SU-DHL-6 (cell line): ENCODE measurements around the gene FOXA1.

Experiments
- H2AFZ ChIP-seq: fragments of 200-600 bp; sonication (generic); 2 replicates; pipeline ENCODE4 v1.6.1; 2014; ENCODE audit warnings: low read depth, mild to moderate bottlenecking, moderate library complexity, mixed read lengths, antibody characterized with exemption, low read length; ENCODE audit not compliant: severe bottlenecking
- H3F3A ChIP-seq: fragments of 200-600 bp; shearing (Covaris generic); 2 replicates; pipeline ENCODE4 v1.6.0; 2016; ENCODE audit warnings: antibody characterized with exemption, mild to moderate bottlenecking; ENCODE audit not compliant: insufficient read depth
- H3K27ac ChIP-seq: fragments of 200-600 bp; sonication (generic); 2 replicates; pipeline ENCODE4 v1.5.1; 2016; ENCODE audit warnings: low read depth, mild to moderate bottlenecking, low read length, moderate library complexity, mixed read lengths
- H3K27me3 ChIP-seq: fragments of 200-600 bp; sonication (generic), shearing (Covaris generic); 2 replicates; pipeline ENCODE4 v1.6.0; 2014; ENCODE audit warnings: mild to moderate bottlenecking, low read length
- H3K36me3 ChIP-seq: fragments of 200-600 bp; sonication (generic); 2 replicates; pipeline ENCODE4 v1.6.1; 2014; ENCODE audit warnings: mild to moderate bottlenecking, low read length, mixed read lengths
- H3K4me2 ChIP-seq: fragments of 300-600, 200-600 bp; shearing (Covaris generic), sonication (generic); 2 replicates; pipeline ENCODE4 v1.6.0; 2014; ENCODE audit warnings: low read length, low read depth, mild to moderate bottlenecking; ENCODE audit not compliant: poor library complexity, severe bottlenecking
- H3K4me3 ChIP-seq: fragments of 200-600 bp; sonication (generic); 2 replicates; pipeline ENCODE4 v1.5.1; 2014; ENCODE audit warnings: antibody characterized with exemption, low read length, mild to moderate bottlenecking, mixed read lengths; ENCODE audit not compliant: insufficient read depth, poor library complexity, severe bottlenecking
- H3K79me2 ChIP-seq: fragments of 200-600 bp; sonication (generic); 2 replicates; pipeline ENCODE4 v1.6.1; 2014; ENCODE audit warnings: mild to moderate bottlenecking, low read length, moderate library complexity; ENCODE audit not compliant: insufficient read depth
- H3K9ac ChIP-seq: fragments of 200-600 bp; sonication (generic); 2 replicates; pipeline ENCODE4 v1.7.0; 2014; ENCODE audit warnings: mild to moderate bottlenecking, low read length
- H3K9me2 ChIP-seq: fragments of 200-600 bp; sonication (generic); replicated peaks from 2 replicates; pipeline ENCODE4 v1.6.1; 2014; ENCODE audit warnings: low read length; ENCODE audit not compliant: insufficient read depth
- H3K9me3 ChIP-seq: fragments of 200-600 bp; sonication (generic); 2 replicates; pipeline ENCODE4 v1.6.1; 2014; ENCODE audit warnings: low read length, mixed read lengths; ENCODE audit not compliant: insufficient read depth
- H4K20me1 ChIP-seq: fragments of 200-600 bp; sonication (generic); 2 replicates; pipeline ENCODE4 v1.6.1; 2014; ENCODE audit warnings: low read depth, mild to moderate bottlenecking, antibody characterized with exemption, low read length, moderate library complexity, mixed read lengths
- CTCF ChIP-seq: fragments of 200-600 bp; sonication (generic); IDR thresholded peaks from one replicate; pipeline ENCODE4 v1.5.1; 2017; ENCODE audit warnings: antibody characterized with exemption, mild to moderate bottlenecking, low read length, moderate library complexity; ENCODE audit not compliant: insufficient read depth, poor library complexity, severe bottlenecking
- EZH2phosphoT487 ChIP-seq: fragments of 200-600 bp; sonication (generic), shearing (Covaris generic); conservative IDR thresholded peaks from 2 replicates; pipeline ENCODE4 v1.6.1; 2018; ENCODE audit warnings: mild to moderate bottlenecking, antibody characterized with exemption, low read length, moderate library complexity, mixed read lengths

The FOXA1 gene

GRCh38 chr14:37620856-37621255 lies 25.8 kb upstream of the FOXA1 start:
- H3K27ac ChIP-seq, result no peak overlapping the region
- no peak for TF ChIP-seq EZH2phosphoT487
- no peak for TF ChIP-seq CTCF

GRCh38 chr14:37618498-37619028 lies 23.5 kb upstream of the FOXA1 start:
- Histone ChIP-seq H3K36me3 (no peaks in the 10 kb centered on the region), H3K79me2 (no peaks in the 10 kb centered on the region), H3K27ac (no peak overlapping the region), H3K9me2 (no peaks in the 10 kb centered on the region), H3K27me3 (no peaks in the 10 kb centered on the region), H4K20me1 (no peaks in the 10 kb centered on the region), H3K4me2 (no peak overlapping the region), H3F3A (no peaks in the 10 kb centered on the region), H3K9ac (no peak overlapping the region), H3K9me3 (0 out of 2 replicates have a peak, but pooled peaks cover 12% of the 10 kb centered on the region), H3K4me3 (no peak overlapping the region), H2AFZ (no peak overlapping the region)
- no peak for TF ChIP-seq EZH2phosphoT487
- no peak for TF ChIP-seq CTCF

More at GRCh38 chr14:37620856-37621255, 25.8 kb upstream of the FOXA1 start:
- Histone ChIP-seq H3K79me2 (no peaks in the 10 kb centered on the region), H3K36me3 (no peaks in the 10 kb centered on the region), H3K4me2 (no peak overlapping the region), H2AFZ (no peak overlapping the region), H3K9me3 (0 out of 2 replicates have a peak, but pooled peaks cover 6% of the 10 kb centered on the region), H3K27me3 (no peaks in the 10 kb centered on the region), H3K9ac (no peak overlapping the region), H3K4me3 (no peak overlapping the region), H3F3A (no peaks in the 10 kb centered on the region), H4K20me1 (no peaks in the 10 kb centered on the region), H3K9me2 (no peaks in the 10 kb centered on the region)

GRCh38 chr14:37617864-37618365 lies 22.9 kb upstream of the FOXA1 start:
- no peak overlapping the region for H2AFZ ChIP-seq
- no peaks in the 10 kb centered on the region for H4K20me1 ChIP-seq
- 0 out of 2 replicates have a peak, but pooled peaks cover 12% of the 10 kb centered on the region for H3K9me3 ChIP-seq
- no peaks in the 10 kb centered on the region for H3K36me3 ChIP-seq
- H3K4me2 ChIP-seq, result no peak overlapping the region
- H3K79me2 ChIP-seq, result no peaks in the 10 kb centered on the region
- H3K9ac ChIP-seq, result no peak overlapping the region
- TF ChIP-seq EZH2phosphoT487, result no peak
- TF ChIP-seq CTCF, result no peak
- no peaks in the 10 kb centered on the region for H3K27me3 ChIP-seq
- no peaks in the 10 kb centered on the region for H3F3A ChIP-seq
- H3K9me2 ChIP-seq, result no peaks in the 10 kb centered on the region
- no peak overlapping the region for H3K4me3 ChIP-seq
- no peak overlapping the region for H3K27ac ChIP-seq
